ENCODE measurements around the gene FASLG.
A peak's percentile ranks its signal among the peaks of the same experiment; 100 is the strongest.

Gene FASLG

DNA sequence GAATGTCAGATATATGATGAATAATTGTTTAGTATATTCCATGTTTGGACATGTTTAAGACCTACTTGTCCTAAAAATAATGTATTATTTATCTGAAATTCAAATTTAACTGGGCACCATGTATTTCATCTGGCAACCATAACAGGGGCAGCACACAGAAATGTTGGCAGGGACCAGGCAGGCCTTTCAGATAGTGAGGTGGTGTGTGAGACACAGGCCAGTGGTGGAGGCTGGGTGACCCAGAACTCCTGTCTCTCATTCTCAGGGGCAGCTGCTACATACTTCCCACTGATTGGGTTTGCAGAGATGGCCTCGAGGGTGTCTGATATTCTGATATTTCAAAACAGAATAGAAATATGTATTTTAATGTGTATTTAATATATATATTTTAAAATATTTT lies 1.3 kb upstream of the FASLG start:
- TF ChIP-seq LEF1 (IDR thresholded peaks at IDR 0.05; ENCODE audit: borderline replicate concordance) (no peak), SUZ12 (IDR thresholded peaks at IDR 0.05) (no peak), ZNF384 (IDR thresholded peaks at IDR 0.05) (no peak), FOXM1 (IDR thresholded peaks at IDR 0.05; ENCODE audit: borderline replicate concordance) (no peak), CTBP1 (IDR thresholded peaks at IDR 0.05; ENCODE audit: borderline replicate concordance) (no peak), SP1 (IDR thresholded peaks at IDR 0.05) (no peak), ARNT (IDR thresholded peaks at IDR 0.05) (no peak), FOXK2 (IDR thresholded peaks at IDR 0.05) (no peak), BHLHE40 (IDR thresholded peaks at IDR 0.05; ENCODE audit: borderline replicate concordance) (no peak), TARDBP (IDR thresholded peaks at IDR 0.05) (no peak), HDGF (IDR thresholded peaks at IDR 0.05; ENCODE audit: borderline replicate concordance) (no peak), PKNOX1 (IDR thresholded peaks at IDR 0.05) (no peak), L3MBTL2 (conservative IDR thresholded peaks at IDR 0.05) (no peak), ELF4 (IDR thresholded peaks at IDR 0.05) (no peak), FOXA1 (IDR thresholded peaks at IDR 0.05) (no peak), NFRKB (IDR thresholded peaks at IDR 0.05) (no peak)
- POLR2A ChIA-PET: no interaction called here
- DNase-seq (ENCODE audit: extremely low spot score): no peak
- CTCF ChIA-PET: no interaction called here

GRCh38 chr1:172661107-172661506 lies 2.2 kb downstream of the FASLG start:
- POLR2A ChIA-PET: no interaction called here
- no peak for TF ChIP-seq CTBP1 (IDR thresholded peaks at IDR 0.05; ENCODE audit: borderline replicate concordance)
- TF ChIP-seq NFRKB (IDR thresholded peaks at IDR 0.05): no peak
- no peak for TF ChIP-seq FOXM1 (IDR thresholded peaks at IDR 0.05; ENCODE audit: borderline replicate concordance)
- TF ChIP-seq TARDBP (IDR thresholded peaks at IDR 0.05): no peak
- TF ChIP-seq BHLHE40 (IDR thresholded peaks at IDR 0.05; ENCODE audit: borderline replicate concordance): no peak
- no peak for TF ChIP-seq FOXA1 (IDR thresholded peaks at IDR 0.05)
- TF ChIP-seq LEF1 (IDR thresholded peaks at IDR 0.05; ENCODE audit: borderline replicate concordance): no peak
- no peak for TF ChIP-seq PKNOX1 (IDR thresholded peaks at IDR 0.05)
- TF ChIP-seq SP1 (IDR thresholded peaks at IDR 0.05): no peak
- no peak for DNase-seq (ENCODE audit: extremely low spot score)
- CTCF ChIA-PET: interaction anchor here (0.7 kb wide), 1 partner anchor 45 kb away, joined by 3 read pairs; no protein-coding TSS in a partner anchor

- DNase-seq (ENCODE audit: extremely low spot score): peak; percentile 32
- CTCF ChIA-PET: no interaction called here
These were observed 3.7 kb downstream of the FASLG start for GRCh38 chr1:172662464-172663109.

DNA sequence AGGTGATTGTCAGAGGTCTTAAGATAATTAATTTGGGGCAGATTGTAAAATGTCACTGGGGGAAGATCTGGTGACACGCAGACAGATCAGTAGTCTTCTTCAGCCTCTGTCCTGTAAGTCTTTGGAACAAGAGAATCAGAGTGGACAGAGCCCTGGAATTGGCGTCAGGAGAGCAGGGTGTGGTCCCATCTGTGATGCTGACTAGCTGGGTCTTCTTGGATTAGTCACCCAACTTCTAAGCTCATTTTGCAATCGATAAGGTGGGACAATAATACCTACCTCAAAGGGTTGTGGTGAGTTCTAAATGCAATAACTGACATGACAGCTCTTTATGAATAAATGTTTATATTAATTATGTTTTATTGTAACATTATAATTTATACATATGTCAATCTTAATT lies 4.8 kb downstream of the FASLG start:
- CTCF ChIA-PET: no interaction called here

More at GRCh38 chr1:172662464-172663109, 3.7 kb downstream of the FASLG start:
- POLR2A ChIA-PET: no interaction called here
- no peak for TF ChIP-seq FOXM1 (IDR thresholded peaks at IDR 0.05; ENCODE audit: borderline replicate concordance)

DNA sequence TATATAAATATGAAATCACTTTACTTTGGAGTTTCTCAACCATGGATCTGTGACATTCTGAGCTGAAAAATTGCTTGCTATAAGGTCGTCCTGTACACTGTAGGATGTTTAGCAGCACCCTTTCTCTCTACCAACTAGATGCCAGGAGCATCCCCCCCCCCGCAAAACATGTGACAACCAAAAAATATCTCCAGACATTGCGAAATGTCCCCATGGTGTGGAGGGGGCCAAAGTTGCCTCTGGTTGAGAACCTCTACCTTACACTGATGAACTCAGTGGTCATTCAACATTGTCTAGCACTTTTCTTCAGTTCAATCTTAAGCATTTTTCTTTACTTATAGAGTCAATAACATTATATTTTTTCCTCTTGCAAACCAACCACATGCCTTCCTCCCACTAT lies 9.2 kb downstream of the FASLG start:
- TF ChIP-seq SP1 (IDR thresholded peaks at IDR 0.05) (no peak), SUZ12 (IDR thresholded peaks at IDR 0.05) (no peak), FOXM1 (IDR thresholded peaks at IDR 0.05; ENCODE audit: borderline replicate concordance) (no peak), FOXK2 (IDR thresholded peaks at IDR 0.05) (no peak), ZNF384 (IDR thresholded peaks at IDR 0.05) (no peak)
- DNase-seq (ENCODE audit: extremely low spot score): no peak
- ChIA-PET CTCF (no interaction called here), POLR2A (no interaction called here)

More for the DNA sequence above, 4.8 kb downstream of the FASLG start:
- POLR2A ChIA-PET: no interaction called here
- TF ChIP-seq ELF4 (IDR thresholded peaks at IDR 0.05) (no peak), ZNF384 (IDR thresholded peaks at IDR 0.05) (no peak), FOXK2 (IDR thresholded peaks at IDR 0.05) (no peak), LEF1 (IDR thresholded peaks at IDR 0.05; ENCODE audit: borderline replicate concordance) (no peak), SP1 (IDR thresholded peaks at IDR 0.05) (no peak), HDGF (IDR thresholded peaks at IDR 0.05; ENCODE audit: borderline replicate concordance) (no peak), PKNOX1 (IDR thresholded peaks at IDR 0.05) (no peak)
- no peak for DNase-seq (ENCODE audit: extremely low spot score)

DNA sequence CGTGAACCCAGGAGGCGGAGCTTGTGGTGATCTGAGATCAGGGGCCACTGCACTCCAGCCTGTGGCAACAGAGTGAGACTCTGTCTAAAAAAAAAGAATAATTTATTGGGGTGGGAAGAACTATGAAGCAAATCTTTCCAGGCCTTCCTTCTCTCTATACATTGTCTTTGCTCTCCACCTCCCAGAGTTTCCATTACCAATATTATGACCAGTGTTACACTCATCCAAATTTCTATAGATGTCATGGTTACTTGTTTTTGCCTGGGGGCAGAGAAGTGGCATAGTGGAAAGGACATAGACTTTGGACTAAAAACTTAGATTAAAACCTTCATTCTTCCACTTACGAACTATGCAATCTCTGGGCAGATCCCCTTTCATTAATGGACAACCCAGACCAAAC lies 10.1 kb downstream of the FASLG start:
- POLR2A ChIA-PET: no interaction called here

More for the DNA sequence above, 10.1 kb downstream of the FASLG start:
- no peak for DNase-seq (ENCODE audit: extremely low spot score)
- CTCF ChIA-PET: no interaction called here
- TF ChIP-seq CTBP1 (IDR thresholded peaks at IDR 0.05; ENCODE audit: borderline replicate concordance): no peak
- no peak for TF ChIP-seq ARNT (IDR thresholded peaks at IDR 0.05)
- TF ChIP-seq FOXA1 (IDR thresholded peaks at IDR 0.05): no peak
- TF ChIP-seq ELF4 (IDR thresholded peaks at IDR 0.05): no peak
- no peak for TF ChIP-seq LEF1 (IDR thresholded peaks at IDR 0.05; ENCODE audit: borderline replicate concordance)
- no peak for TF ChIP-seq SP1 (IDR thresholded peaks at IDR 0.05)
- no peak for TF ChIP-seq PKNOX1 (IDR thresholded peaks at IDR 0.05)
- TF ChIP-seq FOXM1 (IDR thresholded peaks at IDR 0.05; ENCODE audit: borderline replicate concordance): no peak
- no peak for TF ChIP-seq SUZ12 (IDR thresholded peaks at IDR 0.05)
- TF ChIP-seq FOXK2 (IDR thresholded peaks at IDR 0.05): no peak
- TF ChIP-seq NFRKB (IDR thresholded peaks at IDR 0.05): no peak
- TF ChIP-seq TARDBP (IDR thresholded peaks at IDR 0.05): no peak
- TF ChIP-seq BHLHE40 (IDR thresholded peaks at IDR 0.05; ENCODE audit: borderline replicate concordance): no peak
